PC-9 (cell line): ENCODE results near the gene POMGNT2. TPM values are rescaled to one million over a fixed set of nuclear protein-coding genes. Genes with fewer than 3 reads are reported as not detected.

Source experiments
- BruUV-seq: library from RNA; stranded (reverse); fragments of 400-500 nt; replicated peaks from 2 replicates; lab custom pipeline; 2021; lab: Mats Ljungman, UMichigan
- CTCF ChIA-PET: fragments of 300-600 bp; sonication (Branson Sonifier 250); formaldehyde crosslinking; loops from one replicate; lab custom pipeline; 2022; ENCODE audit warnings: antibody characterized with exemption; lab: Charles Lee
- POLR2A ChIA-PET: fragments of 300-600 bp; sonication (Branson Sonifier 250); formaldehyde crosslinking; loops from one replicate; lab custom pipeline; 2022; ENCODE audit warnings: antibody characterized with exemption; ENCODE audit not compliant: unreplicated experiment; lab: Charles Lee
- DNase-seq, 2 experiments: peaks; one replicate each; pipeline versions ENCODE4 v3.0.0 to v3.0.0-alpha.2; 2015 to 2022; ENCODE audit warnings: mixed read lengths in 1 of 2
- H2AFZ ChIP-seq: fragments of 200-600 bp; sonication (generic); 2 replicates; pipeline ENCODE4 v1.8.1; 2017; ENCODE audit warnings: antibody characterized with exemption
- H3F3A ChIP-seq: fragments of 200-600 bp; sonication (generic); 2 replicates; pipeline ENCODE4 v1.8.1; 2017; ENCODE audit warnings: antibody characterized with exemption, mild to moderate bottlenecking, low read depth; ENCODE audit not compliant: insufficient read depth
- H3K27ac ChIP-seq: fragments of 200-600 bp; sonication (generic); 2 replicates; pipeline ENCODE4 v1.6.1; 2016; ENCODE audit warnings: mixed run types
- H3K27me3 ChIP-seq: fragments of 200-600 bp; sonication (generic); 2 replicates; pipeline ENCODE4 v1.6.1; 2016; ENCODE audit warnings: low read depth, mixed run types; ENCODE audit not compliant: insufficient read depth
- H3K36me3 ChIP-seq: fragments of 200-600 bp; sonication (generic); 2 replicates; pipeline ENCODE4 v1.6.1; 2016; ENCODE audit warnings: low read depth, mixed run types
- H3K4me1 ChIP-seq: fragments of 200-600 bp; sonication (generic); replicated peaks from 2 replicates; pipeline ENCODE4 v1.6.1; 2016; ENCODE audit warnings: mixed run types; ENCODE audit not compliant: insufficient read depth
- H3K4me2 ChIP-seq: fragments of 200-600 bp; sonication (generic); 2 replicates; pipeline ENCODE4 v1.6.1; 2017; ENCODE audit warnings: mixed run types
- H3K4me3 ChIP-seq: fragments of 200-600 bp; sonication (generic); 2 replicates; pipeline ENCODE4 v1.6.1; 2016; ENCODE audit warnings: mixed run types
- H3K79me2 ChIP-seq: fragments of 200-600 bp; sonication (generic); 2 replicates; pipeline ENCODE4 v1.6.1; 2017; ENCODE audit warnings: low read depth, mixed run types
- H3K9me2 ChIP-seq: fragments of 200-600 bp; sonication (generic); 2 replicates; pipeline ENCODE4 v1.8.1; 2017; ENCODE audit warnings: mild to moderate bottlenecking; ENCODE audit not compliant: insufficient read depth
- H3K9me3 ChIP-seq: fragments of 200-600 bp; sonication (generic); 2 replicates; pipeline ENCODE4 v1.8.1; 2016; ENCODE audit warnings: low read depth; ENCODE audit not compliant: insufficient read depth
- H4K20me1 ChIP-seq: fragments of 200-600 bp; sonication (generic); 2 replicates; pipeline ENCODE4 v1.8.1; 2017; ENCODE audit not compliant: insufficient read depth
- CTCF ChIP-seq: fragments of 200-600 bp; sonication (generic); conservative IDR thresholded peaks from 2 replicates; pipeline ENCODE4 v1.6.1; 2017; ENCODE audit warnings: mixed run types, antibody characterized with exemption, mild to moderate bottlenecking, moderate library complexity
- EZH2 ChIP-seq: fragments of 200-600 bp; sonication (generic); IDR thresholded peaks from 2 replicates; pipeline ENCODE4 v1.8.0; 2017; ENCODE audit warnings: antibody characterized with exemption, low read depth
- intact Hi-C: fragments of 100-400 bp; cut with micrococcal nuclease; formaldehyde crosslinking; loops from one replicate; pipeline ENCODE4 v1.10.0; 2022; ENCODE audit not compliant: unreplicated experiment
- total RNA-seq: library from RNA; stranded (reverse); gene quantifications from 2 replicates; pipeline ENCODE4 v1.2.3, GENCODE V29; 2021

The POMGNT2 gene
- total RNA-seq, 1 experiment from 2014 or later: 17.2 TPM

DNA sequence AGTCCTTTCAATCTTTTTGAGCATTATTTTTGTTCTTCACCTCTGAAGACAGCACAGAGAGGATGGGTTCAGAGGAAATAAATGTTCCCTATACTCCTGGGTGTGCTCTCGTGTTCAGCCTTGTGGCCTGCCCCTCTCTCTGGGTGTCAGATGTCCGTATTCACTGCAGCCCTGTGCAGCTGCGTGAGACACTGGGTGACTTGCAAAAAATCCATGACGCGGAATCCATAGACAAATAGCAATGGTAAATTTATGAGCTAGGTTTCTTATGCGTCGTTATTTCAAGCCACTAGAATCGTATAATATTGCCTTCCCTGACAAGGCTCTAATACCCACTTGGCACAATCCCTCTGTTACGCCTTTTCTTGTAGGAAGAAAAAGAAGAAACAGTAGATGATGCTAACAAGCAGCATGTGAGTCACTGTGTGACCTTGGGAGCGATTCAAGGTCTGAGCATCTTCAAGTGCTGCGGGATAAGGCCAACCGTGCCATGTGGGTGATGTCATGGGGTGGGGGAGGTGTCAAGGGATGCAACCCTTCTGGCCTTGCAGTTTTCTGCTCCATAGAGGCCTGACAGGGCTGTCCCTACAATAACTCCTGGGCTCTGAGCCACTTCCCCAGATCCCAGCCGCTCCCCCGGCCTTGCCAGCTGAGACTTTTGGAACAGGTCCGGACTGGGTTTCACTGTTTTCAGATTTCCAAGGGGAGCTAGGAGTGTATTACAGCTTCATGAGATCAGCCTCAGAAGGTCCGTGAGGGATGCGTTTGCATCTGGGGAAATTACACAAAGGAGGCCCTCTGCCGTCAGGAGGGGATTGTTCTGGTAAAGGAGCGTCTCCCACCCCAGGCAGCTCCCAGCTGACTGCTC lies 47.6 kb upstream of the POMGNT2 start:
- POLR2A ChIA-PET: no interaction called here
- no peak overlapping the region for H3K27ac ChIP-seq

DNA sequence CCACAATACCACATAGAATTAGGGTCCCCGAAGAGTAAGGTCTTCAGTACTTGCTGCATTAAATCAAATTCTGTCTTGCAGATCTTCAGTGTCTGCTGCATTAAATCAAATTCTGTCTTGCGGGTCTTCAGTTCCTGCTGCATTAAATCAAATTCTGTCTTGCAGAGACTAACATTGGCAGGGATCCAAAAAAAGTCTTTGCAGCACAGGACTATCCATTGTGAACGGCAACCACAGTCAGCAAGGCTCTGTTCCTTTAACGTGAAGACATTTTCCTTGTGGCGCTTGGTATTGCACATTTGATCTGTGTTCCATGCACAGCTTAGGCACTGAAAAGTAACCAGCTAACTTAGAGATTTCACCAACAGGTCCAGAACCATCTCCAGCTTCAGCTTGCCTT lies 46.8 kb upstream of the POMGNT2 start:
- Histone ChIP-seq H3K4me1 (no peaks in the 10 kb centered on the region), H2AFZ (no peak overlapping the region), H3K9me2 (no peaks in the 10 kb centered on the region), H4K20me1 (no peaks in the 10 kb centered on the region), H3K4me3 (no peak overlapping the region), H3K27me3 (no peaks in the 10 kb centered on the region), H3F3A (no peaks in the 10 kb centered on the region), H3K4me2 (no peak overlapping the region), H3K36me3 (no peaks in the 10 kb centered on the region), H3K79me2 (no peaks in the 10 kb centered on the region), H3K9me3 (no peaks in the 10 kb centered on the region), H3K27ac (no peak overlapping the region)
- intact Hi-C loops: no loop called here
- CTCF ChIA-PET: no interaction called here
- TF ChIP-seq CTCF: no peak
- DNase-seq: no peak
- POLR2A ChIA-PET: no interaction called here
- BruUV-seq: no TSS peak

More for the DNA sequence above, 47.6 kb upstream of the POMGNT2 start:
- BruUV-seq: no TSS peak
- Histone ChIP-seq H3F3A (no peaks in the 10 kb centered on the region), H3K36me3 (no peaks in the 10 kb centered on the region), H3K27me3 (no peaks in the 10 kb centered on the region), H4K20me1 (no peaks in the 10 kb centered on the region), H3K9me2 (no peaks in the 10 kb centered on the region), H3K79me2 (no peaks in the 10 kb centered on the region), H3K4me2 (no peak overlapping the region), H3K4me1 (no peaks in the 10 kb centered on the region), H3K4me3 (no peak overlapping the region), H2AFZ (no peak overlapping the region), H3K9me3 (no peaks in the 10 kb centered on the region)
- TF ChIP-seq EZH2 (no peak), CTCF (no peak)
- CTCF ChIA-PET: no interaction called here
- intact Hi-C loops: no loop called here
- no peak for DNase-seq

- Histone ChIP-seq H3K4me2 (no peak overlapping the region), H3K9me2 (no peaks in the 10 kb centered on the region), H4K20me1 (no peaks in the 10 kb centered on the region), H3K27me3 (no peaks in the 10 kb centered on the region), H3F3A (no peaks in the 10 kb centered on the region), H2AFZ (no peak overlapping the region), H3K4me3 (no peak overlapping the region), H3K27ac (no peak overlapping the region), H3K79me2 (no peaks in the 10 kb centered on the region), H3K36me3 (no peaks in the 10 kb centered on the region), H3K9me3 (no peaks in the 10 kb centered on the region), H3K4me1 (no peaks in the 10 kb centered on the region)
- TF ChIP-seq CTCF (no peak), EZH2 (no peak)
- ChIA-PET POLR2A (no interaction called here), CTCF (no interaction called here)
- no peak for DNase-seq
- intact Hi-C loops: no loop called here
- no TSS peak for BruUV-seq
Measured at GRCh38 chr3:43148033-43148432, 42.2 kb upstream of the POMGNT2 start.
